ENCODE results near the gene ADAT1. TPM values are rescaled to one million over a fixed set of nuclear protein-coding genes. Genes with fewer than 3 reads are reported as not detected.
A peak's percentile ranks its signal among the peaks of the same experiment; 100 is the strongest.

ADAT1 gene
- total RNA-seq, 1 experiment from 2014 or later = 42.8 TPM

GRCh38 chr16:75573955-75574354 is 49.1 kb downstream of the ADAT1 start:
- no peaks in the 10 kb centered on the region for H3K27me3 ChIP-seq (ENCODE audit: control insufficient read depth, insufficient read depth, low read length)
- H3K36me3 ChIP-seq (replicated peaks; ENCODE audit: control insufficient read depth, insufficient read depth, low read length) = peaks cover 28% of the 10 kb centered on the region
- H3K4me3 ChIP-seq (ENCODE audit: insufficient read depth, low read depth, low read length) = no peak overlapping the region
- DNase-seq = no peak

- no peak overlapping the region for H3K4me3 ChIP-seq (ENCODE audit: insufficient read depth, low read depth, low read length)
- peaks cover 35% of the 10 kb centered on the region for H3K36me3 ChIP-seq (replicated peaks; ENCODE audit: control insufficient read depth, insufficient read depth, low read length)
- no peaks in the 10 kb centered on the region for H3K27me3 ChIP-seq (ENCODE audit: control insufficient read depth, insufficient read depth, low read length)
- no peak for DNase-seq
These were observed 50.1 kb downstream of the ADAT1 start for GRCh38 chr16:75572864-75573542.

DNA sequence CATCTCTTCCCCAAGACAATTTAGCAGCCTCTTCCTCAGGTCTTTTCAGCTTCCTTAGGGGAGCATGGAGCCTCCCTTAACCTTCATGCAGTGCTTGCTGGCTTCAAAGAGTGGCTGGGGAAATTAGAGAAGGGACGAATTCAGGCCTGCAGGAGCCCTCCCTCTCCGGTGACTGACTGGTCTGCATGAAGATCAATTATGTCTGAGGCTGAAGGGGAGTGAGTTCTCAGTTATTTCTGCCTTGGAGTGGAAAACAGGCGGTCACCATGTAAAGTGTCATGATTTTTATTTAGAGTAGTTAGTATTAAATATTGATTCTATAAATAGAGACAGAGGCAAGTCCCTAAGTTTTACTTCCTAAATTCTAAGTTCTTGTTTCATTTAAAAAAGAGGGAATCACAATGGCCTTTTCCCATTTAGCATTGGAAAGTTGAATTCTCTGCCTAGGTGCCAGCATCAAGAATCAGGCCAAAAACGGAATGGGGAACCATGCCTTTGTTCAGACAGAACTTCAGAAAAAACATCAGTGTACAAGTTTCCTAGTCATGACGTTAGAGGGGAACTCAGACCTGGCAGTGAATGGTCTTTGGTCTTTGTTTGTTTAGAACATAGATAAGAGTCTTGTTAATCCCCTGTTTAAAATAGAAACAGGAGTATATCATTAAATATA is 52.5 kb downstream of the ADAT1 start:
- no peak overlapping the region for H3K4me3 ChIP-seq (ENCODE audit: insufficient read depth, low read depth, low read length)
- H3K27me3 ChIP-seq (ENCODE audit: control insufficient read depth, insufficient read depth, low read length) = no peaks in the 10 kb centered on the region
- peaks cover 36% of the 10 kb centered on the region for H3K36me3 ChIP-seq (replicated peaks; ENCODE audit: control insufficient read depth, insufficient read depth, low read length)
- DNase-seq = no peak

DNA sequence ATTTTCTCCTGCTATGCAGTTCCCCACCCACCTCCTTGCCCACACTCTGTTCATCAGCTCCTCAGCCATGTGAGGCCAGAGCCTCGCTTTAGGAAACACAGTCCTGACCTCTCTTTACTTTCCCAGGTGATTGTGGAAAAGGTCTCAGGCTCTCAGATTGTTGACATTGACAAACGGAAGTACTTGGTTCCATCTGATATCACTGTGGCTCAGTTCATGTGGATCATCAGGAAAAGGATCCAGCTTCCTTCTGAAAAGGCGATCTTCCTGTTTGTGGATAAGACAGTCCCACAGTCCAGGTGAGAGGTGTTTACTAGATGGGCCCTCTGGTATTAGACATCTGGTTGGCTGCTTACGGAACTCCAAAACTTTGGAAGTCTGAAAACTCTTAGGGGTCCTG is 55.2 kb downstream of the ADAT1 start:
- no peak for DNase-seq
- Histone ChIP-seq H3K4me3 (ENCODE audit: insufficient read depth, low read depth, low read length) (no peak overlapping the region), H3K27me3 (ENCODE audit: control insufficient read depth, insufficient read depth, low read length) (no peaks in the 10 kb centered on the region), H3K36me3 (replicated peaks; ENCODE audit: control insufficient read depth, insufficient read depth, low read length) (peaks cover 34% of the 10 kb centered on the region)

DNA sequence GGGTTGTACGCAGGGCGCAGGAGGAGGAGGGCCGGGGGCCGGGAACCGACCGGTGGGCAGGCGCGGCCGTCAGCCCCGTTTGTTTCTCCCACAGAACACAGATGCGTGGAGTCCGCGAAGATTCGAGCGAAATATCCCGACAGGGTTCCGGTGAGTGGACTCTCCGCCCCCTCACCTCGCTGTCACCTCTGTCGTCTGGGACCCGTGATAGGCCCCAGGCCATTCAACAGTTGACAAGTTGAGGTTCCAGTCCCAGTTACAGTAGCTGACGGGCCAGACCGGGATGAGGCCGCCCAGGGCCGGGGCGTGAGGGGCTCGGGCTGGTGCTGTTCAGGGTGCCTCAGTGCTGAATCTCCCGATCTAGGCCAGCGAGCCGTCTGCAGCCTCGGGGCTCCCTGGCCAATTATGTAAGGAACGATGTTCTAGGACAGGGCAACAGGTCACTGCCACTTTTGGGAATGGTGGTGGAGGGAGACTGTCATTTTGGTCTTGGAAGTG is 56.3 kb downstream of the ADAT1 start:
- no peaks in the 10 kb centered on the region for H3K27me3 ChIP-seq (ENCODE audit: control insufficient read depth, insufficient read depth, low read length)
- H3K4me3 ChIP-seq (ENCODE audit: insufficient read depth, low read depth, low read length) = peak overlapping the region; percentile 88
- peak; percentile 71 for DNase-seq
- peaks cover 26% of the 10 kb centered on the region for H3K36me3 ChIP-seq (replicated peaks; ENCODE audit: control insufficient read depth, insufficient read depth, low read length)

DNA sequence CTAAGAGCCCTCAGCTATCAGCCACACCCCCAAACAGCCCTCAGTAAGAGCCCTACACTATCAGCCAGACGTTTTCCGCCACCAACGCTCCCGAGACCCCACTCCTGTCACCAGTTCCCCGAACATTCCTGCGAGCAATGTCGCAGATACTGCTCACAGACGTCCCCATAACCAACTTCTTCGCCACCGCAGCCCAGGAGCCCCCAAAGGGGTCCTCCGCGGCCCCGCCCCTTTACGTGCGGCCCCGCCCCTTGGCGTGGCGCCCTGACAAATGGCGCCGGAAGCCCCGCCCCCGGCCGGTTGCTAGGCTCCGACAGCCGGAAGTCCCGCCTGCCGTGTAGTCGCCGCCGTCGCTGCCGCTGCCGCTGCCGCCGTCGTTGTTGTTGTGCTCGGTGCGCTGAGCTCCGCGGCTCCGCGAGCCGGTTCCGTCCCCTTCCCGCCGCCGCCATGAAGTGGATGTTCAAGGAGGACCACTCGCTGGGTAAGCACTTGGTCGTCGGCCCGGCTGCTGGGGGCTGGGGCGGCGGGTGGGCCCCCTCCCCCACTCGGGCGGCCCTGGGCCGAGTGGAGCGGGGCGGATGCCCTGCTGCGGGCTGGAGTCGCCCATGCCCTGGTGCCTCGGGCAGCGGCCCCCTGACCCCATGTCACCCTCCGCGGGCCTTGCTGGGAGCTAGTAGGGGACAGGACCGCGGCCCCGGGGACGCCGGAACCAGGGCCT is 56.9 kb downstream of the ADAT1 start, which contains the start of gene GABARAPL2:
Gene GABARAPL2 (plus strand): TSS at position 340 of the 718 bp plus-strand sequence. CDS start 108 bp downstream, at position 448.
- H3K36me3 ChIP-seq (replicated peaks; ENCODE audit: control insufficient read depth, insufficient read depth, low read length) = peaks cover 26% of the 10 kb centered on the region
- peak within 1 kb of the TSS; percentile 88 for H3K4me3 ChIP-seq (ENCODE audit: insufficient read depth, low read depth, low read length)
- peak; percentile 97 for DNase-seq
- no peaks in the 10 kb centered on the region for H3K27me3 ChIP-seq (ENCODE audit: control insufficient read depth, insufficient read depth, low read length)

- peaks cover 23% of the 10 kb centered on the region for H3K36me3 ChIP-seq (replicated peaks; ENCODE audit: control insufficient read depth, insufficient read depth, low read length)
- DNase-seq = no peak
- H3K27me3 ChIP-seq (ENCODE audit: control insufficient read depth, insufficient read depth, low read length) = no peaks in the 10 kb centered on the region
- H3K4me3 ChIP-seq (ENCODE audit: insufficient read depth, low read depth, low read length) = peak overlapping the region; percentile 88
These were observed 57.4 kb downstream of the ADAT1 start for GRCh38 chr16:75565640-75566039.

DNA sequence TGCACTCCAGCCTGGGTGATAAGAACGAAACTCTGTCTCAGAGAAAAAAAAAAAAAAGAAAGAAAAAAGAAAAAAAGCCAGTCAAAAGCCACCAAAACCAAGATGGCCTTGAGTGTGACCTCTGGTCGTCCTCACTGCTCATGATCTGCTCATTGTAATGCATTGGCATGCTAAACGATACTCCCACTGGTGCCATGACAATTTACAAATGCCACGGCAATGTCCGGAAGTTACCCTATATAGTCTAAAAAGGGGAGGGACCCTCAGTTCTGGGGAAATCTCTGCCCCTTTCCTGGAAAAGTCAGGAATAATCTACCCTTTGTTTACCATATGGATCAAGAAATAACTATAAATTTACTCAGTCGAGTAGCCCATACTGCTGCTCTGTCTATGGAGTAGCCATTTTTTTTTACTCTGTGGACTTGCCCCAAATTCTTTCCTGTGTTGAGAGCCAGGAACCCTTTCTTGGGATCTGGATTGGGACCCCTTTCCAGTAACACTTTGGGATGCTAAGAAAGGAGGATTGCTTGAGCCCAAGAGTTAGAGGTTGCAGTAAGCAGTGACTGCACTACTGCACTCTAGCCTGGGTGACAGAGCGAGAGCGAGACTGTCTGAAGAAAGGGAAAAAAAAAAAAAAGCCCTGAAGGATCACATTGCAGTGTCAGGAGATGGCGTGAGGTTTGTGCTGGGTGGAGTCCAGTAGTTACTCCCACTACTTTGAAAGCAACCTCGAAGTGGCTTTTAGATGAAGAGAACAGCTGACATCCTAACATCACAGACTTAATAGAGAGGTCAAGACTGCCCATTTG is 63.3 kb downstream of the ADAT1 start:
- Histone ChIP-seq H3K36me3 (replicated peaks; ENCODE audit: control insufficient read depth, insufficient read depth, low read length) (no peaks in the 10 kb centered on the region), H3K27me3 (ENCODE audit: control insufficient read depth, insufficient read depth, low read length) (peaks cover 1% of the 10 kb centered on the region; the same call in 1 of the 2 replicates), H3K4me3 (ENCODE audit: insufficient read depth, low read depth, low read length) (no peak overlapping the region)
- DNase-seq = no peak

GRCh38 chr16:75558846-75559401 is 64.2 kb downstream of the ADAT1 start:
- peaks cover 1% of the 10 kb centered on the region; the same call in 1 of the 2 replicates for H3K27me3 ChIP-seq (ENCODE audit: control insufficient read depth, insufficient read depth, low read length)
- DNase-seq = no peak
- H3K4me3 ChIP-seq (ENCODE audit: insufficient read depth, low read depth, low read length) = no peak overlapping the region
- no peaks in the 10 kb centered on the region for H3K36me3 ChIP-seq (replicated peaks; ENCODE audit: control insufficient read depth, insufficient read depth, low read length)

DNA sequence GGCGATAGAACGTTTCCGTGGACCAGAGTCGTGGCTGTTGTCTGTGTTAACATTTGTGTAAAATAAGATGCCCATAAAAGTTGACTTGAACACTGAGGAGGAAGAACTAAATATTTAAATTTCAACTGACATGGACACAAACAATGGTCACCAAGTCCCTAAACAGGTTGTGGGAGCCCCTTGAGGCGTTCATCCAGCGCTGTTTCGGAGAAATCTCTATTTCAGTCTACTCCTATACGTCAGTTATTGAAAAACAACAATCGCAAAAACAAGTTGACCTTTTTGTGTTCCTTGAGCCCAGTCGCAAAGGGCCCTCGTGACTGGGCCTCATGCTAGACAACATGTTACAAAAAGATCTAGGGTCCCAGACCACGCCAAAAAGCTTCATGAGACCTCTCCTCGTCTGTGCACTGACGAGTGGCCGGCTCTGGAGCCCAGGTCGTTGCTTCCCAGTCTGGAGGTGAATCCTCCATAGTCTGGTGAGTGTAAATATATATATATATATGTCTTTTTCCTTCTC is 66.6 kb downstream of the ADAT1 start:
- DNase-seq = no peak
- no peaks in the 10 kb centered on the region for H3K36me3 ChIP-seq (replicated peaks; ENCODE audit: control insufficient read depth, insufficient read depth, low read length)
- peak overlapping the region; percentile 80 for H3K4me3 ChIP-seq (ENCODE audit: insufficient read depth, low read depth, low read length)
- H3K27me3 ChIP-seq (ENCODE audit: control insufficient read depth, insufficient read depth, low read length) = peaks cover 1% of the 10 kb centered on the region; the same call in 1 of the 2 replicates

DNA sequence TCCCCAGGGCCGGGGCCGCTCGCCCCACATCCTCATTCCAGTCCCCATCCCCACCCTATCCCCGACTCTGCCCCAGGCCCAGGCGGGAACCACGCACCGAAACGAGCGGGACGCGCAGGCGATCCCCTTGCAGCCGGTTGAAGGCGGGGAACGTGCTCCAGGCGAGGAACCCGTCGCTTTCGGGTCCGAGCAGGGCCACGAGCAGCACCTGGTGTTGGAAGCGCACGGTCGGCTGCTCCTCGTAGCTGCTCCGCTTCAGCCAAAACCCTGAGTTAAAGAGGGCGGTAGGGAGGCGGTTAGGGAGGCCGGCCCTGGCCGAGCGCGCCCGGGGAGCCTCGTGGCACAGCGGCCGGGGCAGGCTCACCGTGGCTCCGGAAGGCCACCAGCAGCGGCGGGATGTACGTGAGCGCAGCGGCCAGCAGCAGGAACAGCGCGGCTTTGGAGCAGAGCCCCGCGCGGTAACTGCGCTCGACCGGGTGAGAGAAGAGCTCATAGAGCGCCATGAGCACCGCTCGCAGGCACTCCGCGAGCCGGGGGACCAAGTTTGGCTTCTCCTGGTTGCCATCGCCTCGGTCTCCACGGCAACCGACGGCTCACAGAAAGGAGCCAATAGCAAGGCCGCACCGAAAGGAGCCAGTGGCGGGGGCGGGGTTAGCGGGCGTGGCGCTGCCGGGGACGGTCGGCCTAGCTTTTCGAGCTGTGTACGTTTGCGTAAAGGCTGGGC is 67.2 kb downstream of the ADAT1 start, which contains the start of gene TMEM231:
Gene TMEM231 (minus strand): TSS at position 546 of the 724 bp plus-strand sequence. CDS start 43 bp downstream, at position 503.
- peaks cover 1% of the 10 kb centered on the region; the same call in 1 of the 2 replicates for H3K27me3 ChIP-seq (ENCODE audit: control insufficient read depth, insufficient read depth, low read length)
- H3K4me3 ChIP-seq (ENCODE audit: insufficient read depth, low read depth, low read length) = peak within 1 kb of the TSS; percentile 80
- peak; percentile 97 for DNase-seq

DNA sequence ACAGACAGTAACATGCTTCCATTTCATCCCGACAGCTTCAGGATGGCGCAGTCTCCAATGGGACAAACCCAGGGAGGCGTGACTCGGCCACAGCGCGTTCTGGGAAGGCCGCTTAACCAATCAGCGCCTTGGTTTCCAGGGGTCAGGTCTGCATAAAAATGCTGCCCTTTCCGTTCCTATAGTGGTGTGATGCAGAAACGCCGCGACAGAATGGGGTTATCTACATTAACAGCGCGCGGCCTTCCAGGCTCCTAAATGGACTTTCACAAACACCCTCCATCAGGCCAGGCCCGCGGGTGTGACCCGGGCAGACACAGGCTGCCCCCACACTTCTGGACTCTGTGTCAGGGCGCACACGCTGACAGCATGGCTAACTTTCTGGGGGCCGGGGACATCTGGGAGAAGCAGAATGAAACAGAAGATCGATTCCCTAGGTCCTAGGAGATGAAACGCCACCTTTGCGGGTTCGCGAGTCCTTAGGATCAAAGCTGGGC is 67.8 kb downstream of the ADAT1 start:
- Histone ChIP-seq H3K4me3 (ENCODE audit: insufficient read depth, low read depth, low read length) (peak overlapping the region; percentile 80), H3K27me3 (ENCODE audit: control insufficient read depth, insufficient read depth, low read length) (peaks cover 1% of the 10 kb centered on the region; the same call in 1 of the 2 replicates), H3K36me3 (replicated peaks; ENCODE audit: control insufficient read depth, insufficient read depth, low read length) (no peaks in the 10 kb centered on the region)
- peak; percentile 89 for DNase-seq

More for the DNA sequence above, 67.2 kb downstream of the ADAT1 start, which contains the start of gene TMEM231:
- H3K36me3 ChIP-seq (replicated peaks; ENCODE audit: control insufficient read depth, insufficient read depth, low read length) = no peaks in the 10 kb centered on the region

- Histone ChIP-seq H3K36me3 (replicated peaks; ENCODE audit: control insufficient read depth, insufficient read depth, low read length) (no peaks in the 10 kb centered on the region), H3K4me3 (ENCODE audit: insufficient read depth, low read depth, low read length) (no peak overlapping the region), H3K27me3 (ENCODE audit: control insufficient read depth, insufficient read depth, low read length) (peaks cover 1% of the 10 kb centered on the region; the same call in 1 of the 2 replicates)
- no peak for DNase-seq
These were observed 70.1 kb downstream of the ADAT1 start for GRCh38 chr16:75552951-75553350.

All from H7 (cell line).